Stimulated activated CD4-positive, alpha-beta T cell treated with anti-CD3 and anti-CD28 coated beads, Interleukin-4, amount 100 ng/mL, for 24 hours (primary cell): ENCODE data around the gene CAMTA1.

Experiments
- DNase-seq: peaks from one replicate; pipeline ENCODE4 v3.0.0-alpha.2; 2020

Gene CAMTA1

DNA sequence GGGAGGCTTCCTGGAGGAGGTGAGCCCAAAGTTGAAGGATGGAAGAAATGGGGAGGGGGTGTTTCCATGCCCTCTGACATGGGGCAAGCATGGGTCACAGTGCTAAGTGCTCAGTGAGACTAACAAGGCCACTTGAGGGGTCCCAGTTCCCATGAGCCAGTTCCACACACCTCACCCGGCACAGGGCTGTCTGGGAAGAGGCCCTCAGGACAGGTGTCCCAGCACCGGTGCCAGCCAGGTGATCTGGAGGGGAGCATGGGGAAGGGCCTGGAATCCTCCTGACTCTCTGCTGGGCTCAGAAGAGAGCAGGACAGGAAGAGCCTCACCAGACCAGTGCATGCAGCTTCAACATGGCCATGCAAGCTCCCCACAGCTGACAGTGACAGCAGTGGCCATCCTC lies 691.1 kb downstream of the CAMTA1 start:
- DNase-seq = no peak

DNA sequence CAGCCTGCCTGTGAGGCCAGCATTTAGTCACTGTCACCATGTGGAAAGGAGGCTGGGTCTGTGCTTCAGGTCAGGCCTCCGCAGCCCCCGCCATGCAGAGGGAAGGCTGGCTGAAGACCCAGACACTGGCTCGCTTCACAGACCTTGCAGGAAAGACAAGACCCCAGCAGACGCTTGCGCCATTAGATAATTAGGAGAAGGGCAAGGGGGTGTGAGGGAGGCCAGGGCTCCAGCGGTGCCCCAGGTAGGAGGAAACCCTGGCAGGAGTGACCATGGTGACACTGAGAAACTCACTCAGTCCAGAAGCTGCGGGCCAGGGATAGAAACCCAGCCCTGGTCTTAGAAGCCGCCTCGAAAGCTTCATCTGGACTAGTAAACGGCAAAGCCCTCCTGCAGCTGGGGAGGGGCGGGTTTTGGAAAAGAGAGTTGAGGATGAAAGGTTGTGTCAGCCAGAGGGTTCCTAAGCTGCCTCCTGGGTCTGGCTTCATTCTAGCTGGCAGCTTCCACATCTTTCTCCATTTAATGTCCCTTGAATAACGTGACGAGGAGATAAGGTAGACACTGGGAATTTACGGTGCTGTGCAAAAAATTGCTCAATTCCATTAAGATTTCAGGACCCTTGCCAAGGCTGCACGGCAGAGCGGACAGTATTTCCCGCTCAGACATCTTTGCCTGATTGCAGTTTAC lies 691.8 kb downstream of the CAMTA1 start:
- DNase-seq = no peak

DNA sequence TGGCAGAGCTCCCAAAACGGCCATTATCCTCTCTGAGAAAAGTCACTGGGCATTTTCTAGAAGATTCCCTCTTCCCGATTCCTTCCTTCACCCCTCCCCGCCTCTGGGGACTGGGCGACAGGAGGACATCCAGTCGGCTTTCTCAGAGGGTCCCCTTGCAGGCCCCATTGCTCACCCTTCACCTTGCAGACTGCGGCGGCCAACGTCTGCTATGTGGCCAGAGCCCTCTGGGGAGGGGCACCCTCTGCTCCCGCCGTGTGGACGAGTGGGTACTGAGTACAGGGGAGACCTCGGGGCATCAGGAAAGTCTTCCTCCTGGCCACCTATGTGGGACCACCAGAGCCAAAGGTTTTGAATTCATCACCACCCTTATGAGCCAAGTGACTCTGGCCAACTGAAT lies 692.3 kb downstream of the CAMTA1 start:
- DNase-seq = no peak

DNA sequence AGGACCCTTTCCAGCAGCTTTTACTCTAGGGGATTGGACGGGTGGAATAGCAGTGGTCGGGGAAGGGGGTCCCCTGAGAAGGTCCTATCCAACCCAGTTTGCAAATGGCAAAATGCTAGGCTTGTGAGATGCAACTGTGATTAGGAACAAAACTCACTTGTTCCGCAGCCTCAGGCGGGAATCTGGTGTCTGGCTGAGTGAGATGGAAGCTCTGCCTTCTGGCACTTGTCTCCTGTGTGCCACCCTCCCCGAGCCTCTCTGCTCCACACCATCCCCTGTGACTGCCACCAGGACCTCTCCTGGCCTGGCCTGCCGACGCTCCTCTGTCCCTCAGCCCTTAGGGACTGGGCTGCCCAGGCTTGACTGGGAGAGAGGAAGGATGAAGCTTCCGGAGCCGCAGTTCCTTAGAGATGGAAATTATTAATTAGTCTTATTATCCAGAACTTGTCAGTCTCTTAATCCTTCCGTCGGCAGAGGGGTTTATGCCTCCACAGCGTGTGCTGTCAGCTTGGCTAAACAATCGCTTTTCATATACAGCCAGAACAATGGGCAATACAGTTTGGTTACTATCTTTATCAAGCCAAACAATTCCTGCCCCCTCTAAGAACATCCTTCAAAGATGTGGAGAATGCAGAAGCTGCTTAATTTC lies 693.0 kb downstream of the CAMTA1 start:
- DNase-seq = no peak

DNA sequence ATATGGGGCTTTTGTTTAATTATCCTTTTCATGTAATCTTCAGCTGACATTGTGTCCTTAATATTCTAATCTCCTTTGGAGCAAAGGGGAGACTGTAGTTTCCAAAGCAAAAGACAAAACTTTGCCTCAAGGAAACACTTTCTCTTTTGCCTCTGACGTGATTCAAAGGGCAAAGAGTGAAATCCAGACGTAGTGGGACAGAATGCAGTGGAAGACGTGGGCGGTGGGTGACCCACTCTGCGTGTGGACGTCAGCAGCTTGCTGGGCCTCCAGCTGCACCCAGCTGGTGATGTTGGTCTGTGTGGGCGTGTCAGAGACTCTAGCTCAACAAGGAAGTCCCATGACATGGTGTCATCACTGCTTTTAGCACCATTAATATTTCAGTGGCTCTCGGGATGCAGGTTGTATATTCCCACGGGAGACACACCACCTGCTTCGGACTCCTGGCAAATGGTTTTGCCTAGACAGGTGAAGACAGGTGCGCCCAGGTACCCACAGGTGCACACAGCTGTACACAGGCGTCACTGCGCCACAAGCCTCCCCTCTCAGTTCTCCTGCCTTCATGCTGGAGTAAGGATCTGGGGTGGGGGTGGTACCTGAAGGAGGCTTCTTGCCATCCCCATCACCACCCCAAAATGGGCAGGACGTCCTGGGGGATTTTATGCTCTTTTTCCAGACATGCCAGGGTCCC lies 693.7 kb downstream of the CAMTA1 start:
- no peak for DNase-seq

DNA sequence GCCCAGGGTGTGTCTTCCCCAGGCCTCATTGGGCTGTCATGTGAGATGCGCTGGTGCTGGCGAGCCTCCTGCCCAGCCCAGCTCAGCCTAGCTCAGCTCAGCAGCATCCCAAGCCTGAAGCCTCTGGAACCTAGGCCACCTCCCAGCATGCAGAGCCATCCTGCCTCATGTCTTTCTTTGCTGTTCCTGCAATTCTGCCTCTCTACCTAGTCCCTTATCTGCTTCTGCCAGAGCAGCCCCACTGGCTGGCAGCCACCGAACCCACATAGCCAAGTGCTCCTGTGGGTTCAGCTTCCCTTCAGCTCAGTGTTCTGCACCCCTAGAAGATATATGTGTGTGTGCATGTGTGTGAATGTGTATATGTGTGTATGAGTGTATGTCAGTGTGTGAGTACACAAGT lies 694.3 kb downstream of the CAMTA1 start:
- DNase-seq = no peak

DNA sequence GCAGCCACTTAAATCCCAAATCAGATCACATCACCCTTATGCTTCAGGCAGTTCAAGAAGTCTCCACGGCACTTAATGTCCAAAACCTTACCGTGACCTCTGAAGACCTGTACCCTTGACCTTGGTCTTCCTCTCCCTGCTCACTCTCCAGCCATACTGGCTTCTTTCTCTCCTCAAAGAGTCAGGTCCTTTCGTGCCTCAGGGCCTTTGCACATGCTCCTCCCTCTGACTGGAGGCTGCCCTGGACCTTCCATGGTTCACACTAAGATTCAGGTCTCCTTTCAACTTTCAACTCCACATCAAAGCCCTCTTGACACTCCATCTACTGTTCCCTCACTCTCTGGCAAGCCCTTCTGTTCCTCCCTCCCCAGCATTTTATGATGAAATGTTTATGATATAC lies 695.9 kb downstream of the CAMTA1 start:
- no peak for DNase-seq

DNA sequence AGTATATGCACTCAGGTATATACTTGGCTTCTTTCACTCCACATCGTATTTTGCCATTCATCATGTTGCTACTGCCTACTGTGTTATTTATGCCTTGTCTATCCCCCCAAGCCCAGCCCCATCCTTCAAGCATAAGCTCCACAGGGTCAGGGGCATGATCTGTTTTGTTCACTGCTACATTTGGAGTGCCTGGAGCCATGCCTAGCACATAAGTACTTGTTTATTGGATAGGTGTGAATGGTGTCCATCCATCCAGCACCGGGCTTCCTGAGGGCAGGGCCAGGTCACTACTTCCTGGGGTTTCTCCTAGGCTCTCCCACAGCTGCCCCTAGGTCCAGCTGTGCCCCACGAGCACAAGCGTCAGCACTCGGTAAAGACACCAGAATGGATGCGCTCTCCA lies 696.8 kb downstream of the CAMTA1 start:
- DNase-seq = no peak

DNA sequence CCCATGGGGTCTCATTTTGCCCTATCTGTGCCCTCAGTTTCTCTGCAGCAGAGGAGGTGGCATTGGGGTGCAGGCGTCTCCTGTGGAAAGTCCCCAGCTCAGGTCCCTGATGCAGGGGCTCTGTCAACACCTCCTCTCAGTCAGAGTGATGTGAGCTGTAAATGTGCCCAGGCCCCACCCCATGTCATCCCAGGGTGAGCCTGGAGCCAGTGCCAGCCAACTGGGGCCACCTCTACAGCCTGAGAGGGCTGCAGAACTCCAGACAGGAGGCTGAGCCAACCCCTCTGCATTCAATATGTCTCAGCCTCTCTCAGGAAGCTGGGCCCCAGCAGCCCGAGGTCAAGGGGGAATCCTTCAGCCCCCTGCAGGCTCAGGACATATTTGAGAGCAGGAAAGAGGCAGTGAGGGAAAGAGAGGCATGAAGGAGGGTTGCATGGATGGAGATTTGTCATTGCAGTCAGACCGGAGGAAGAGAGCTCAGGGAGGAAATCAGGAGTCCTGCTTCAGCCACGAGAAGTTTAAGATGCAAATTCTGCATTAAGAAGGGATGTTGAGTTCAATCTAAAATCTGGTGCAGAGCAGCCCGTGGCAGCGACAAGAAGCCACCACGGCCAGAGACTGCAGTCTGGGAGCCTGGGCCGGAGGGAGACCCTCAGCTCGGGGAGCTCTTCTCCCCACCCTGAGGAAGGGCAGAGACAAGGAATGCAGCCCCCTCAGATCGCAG lies 697.7 kb downstream of the CAMTA1 start:
- DNase-seq = no peak

DNA sequence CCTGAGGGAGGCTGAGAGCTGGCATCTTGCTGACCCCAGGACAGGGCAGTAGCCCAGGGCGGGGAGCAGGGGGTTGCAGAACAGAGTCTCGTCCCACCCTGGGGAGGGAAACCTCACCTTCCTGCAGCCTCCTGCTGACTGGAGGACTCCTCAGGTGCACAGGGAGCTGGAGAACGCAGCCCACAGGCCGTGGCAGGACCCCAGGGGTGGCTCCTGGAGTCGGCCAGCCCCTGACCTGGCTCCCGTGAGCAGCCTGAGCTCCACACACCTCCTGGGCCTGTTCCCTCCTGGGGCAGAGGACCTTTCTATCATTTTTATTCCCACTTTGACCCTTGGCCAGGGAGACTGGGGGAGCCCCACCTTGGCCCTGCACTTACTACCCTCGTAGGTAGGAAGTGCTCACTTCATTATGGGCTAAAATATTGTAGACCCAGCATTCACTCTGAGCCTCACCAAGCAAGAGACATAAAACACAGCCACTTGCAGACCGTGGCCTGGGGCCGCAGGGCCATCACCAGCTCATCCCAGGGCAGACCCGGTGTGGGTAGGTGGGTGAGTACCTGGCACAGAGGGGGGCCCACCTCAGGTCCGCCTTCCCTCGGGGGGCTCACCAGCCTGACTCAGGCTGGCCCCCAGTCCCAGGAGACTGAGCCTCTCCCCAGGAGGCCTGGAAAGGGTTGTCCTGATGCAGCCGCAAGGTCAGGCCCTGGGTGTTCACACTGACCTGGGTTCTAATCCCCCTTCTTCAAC lies 698.6 kb downstream of the CAMTA1 start:
- no peak for DNase-seq

DNA sequence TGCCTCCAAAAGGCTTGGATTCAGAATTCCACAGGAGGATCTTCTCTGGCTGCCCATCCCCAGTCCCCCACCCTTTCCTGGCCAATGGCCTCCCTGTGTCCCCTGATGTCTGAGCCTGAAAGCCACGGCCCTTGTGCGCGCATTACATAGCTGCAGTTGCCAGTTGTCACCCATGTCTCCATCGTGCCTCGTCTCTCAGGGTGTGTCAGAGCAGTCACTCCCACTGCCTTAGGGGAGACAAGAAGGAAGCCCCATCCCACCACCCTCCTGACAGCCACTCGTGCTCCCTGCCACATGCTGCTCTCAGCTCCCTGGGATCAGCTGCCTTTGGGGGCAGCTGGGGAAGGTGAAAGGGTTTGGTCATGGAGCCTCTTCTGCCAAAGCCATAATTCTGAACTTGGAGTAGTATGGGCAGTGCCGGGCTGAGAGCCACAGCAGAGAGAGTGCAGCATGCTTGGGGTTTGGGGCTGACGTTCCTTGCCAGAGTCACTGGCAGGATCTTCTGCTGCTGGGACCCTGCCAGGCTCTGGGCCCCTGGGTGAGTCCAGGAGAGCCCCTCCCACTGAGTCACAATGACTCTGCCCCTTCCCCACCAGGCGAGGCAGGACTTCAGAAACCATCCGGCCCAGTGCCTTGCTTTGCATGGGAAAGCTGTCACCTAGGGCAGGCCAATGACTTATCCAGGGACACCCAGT lies 700.0 kb downstream of the CAMTA1 start:
- no peak for DNase-seq

DNA sequence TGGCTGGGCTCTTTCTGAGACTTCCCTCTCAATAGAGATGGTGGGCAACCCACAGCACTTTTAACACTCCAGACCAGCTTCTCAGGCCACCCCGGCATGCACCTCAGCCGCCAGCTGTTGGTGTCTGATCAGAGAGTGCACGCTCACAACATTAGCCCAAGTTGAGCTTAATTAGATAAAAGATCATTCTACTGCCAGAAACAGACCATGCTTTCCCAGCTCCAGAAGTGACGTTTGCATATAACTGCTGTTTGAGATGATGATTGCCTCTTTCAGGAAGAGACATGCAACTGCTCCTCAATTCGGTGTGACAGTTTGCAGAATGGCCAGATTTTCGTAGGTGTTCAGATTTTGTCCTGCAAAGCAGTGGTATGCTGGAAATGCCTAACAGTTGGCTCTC lies 700.6 kb downstream of the CAMTA1 start:
- no peak for DNase-seq

DNA sequence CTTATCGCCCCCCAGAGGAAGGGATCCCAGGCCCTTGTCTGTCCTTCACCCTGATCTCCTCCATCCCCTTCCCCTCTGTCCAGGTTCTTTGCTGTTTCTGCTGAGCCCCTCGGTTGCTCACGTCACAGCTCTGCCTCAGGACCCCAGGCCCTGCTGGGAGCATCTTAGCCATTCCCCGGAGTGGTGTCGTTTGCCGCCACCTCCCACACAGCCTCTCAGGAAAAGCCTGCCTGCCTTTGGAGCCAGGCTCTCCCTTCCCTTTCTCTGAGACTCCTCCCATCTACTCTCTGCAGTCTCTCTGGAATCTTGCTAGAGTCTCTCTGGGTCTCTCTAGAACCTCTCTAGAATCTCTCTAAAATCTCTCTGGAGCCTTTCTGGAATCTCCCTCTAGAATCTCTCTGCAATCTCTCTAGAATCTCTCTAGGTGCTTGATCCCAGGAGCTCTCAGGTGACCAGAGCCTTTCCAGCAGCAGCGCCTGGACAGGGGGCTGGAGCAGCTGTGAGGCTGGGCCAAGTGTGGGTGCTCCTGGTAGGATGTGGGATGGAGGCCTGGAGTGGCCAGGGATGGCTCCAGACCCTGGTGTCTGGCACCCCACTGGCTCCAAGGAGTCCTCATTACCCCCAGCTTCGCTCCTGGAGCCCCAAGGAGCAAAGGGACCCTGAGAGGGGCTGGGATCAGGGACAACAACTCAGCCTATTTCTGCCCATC lies 702.7 kb downstream of the CAMTA1 start:
- no peak for DNase-seq

DNA sequence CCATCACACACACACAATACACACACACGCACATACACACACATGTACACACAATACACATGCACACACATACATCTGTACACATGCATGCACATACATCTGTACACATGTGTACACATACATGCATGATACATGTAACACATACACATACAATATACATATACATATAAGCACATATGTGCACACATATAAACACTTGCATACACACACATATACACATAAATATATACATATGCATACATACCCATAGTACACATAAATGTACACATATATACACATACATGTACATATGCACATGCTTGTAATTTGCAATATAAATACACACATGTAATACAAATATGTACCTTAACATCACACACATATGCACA lies 703.2 kb downstream of the CAMTA1 start:
- DNase-seq = no peak

DNA sequence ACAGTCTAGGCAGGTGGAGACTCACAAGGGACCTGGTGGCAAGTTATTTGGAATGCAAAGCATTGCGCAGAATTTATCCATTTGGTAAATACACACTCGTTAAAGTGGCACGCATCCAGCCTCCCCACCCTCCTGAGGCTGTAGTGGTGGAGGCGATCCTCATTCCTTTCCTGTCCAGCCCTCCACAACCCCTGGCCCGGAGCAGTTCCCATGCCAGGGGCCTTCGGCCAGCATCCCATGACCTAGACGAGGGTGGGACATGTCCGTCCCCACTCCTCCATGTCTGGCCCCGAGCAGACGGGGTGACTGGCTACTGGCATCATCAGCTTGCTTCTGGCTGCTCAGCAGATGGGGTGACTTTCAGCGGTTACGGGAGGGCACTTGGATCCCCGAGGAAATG lies 704.3 kb downstream of the CAMTA1 start:
- DNase-seq = no peak

DNA sequence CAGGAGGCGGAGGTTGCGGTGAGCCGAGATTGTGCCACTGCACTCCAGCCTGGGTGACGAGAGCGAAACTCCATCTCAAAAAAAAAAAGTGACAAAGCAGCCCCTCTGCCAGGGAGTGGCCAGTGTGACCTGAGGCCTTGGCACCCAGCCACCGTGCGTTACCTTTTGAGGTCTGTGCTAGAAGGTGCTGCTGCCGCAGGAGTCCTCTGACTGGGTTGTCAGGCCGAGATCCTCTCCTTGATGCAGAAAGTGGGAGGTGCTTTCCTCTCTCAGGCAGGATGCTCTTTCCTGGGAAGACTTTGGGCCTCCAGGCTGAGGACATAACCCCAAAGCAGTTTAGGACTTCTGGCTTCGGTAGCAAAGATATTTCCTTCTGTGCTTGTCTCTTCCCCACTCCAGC lies 705.3 kb downstream of the CAMTA1 start:
- DNase-seq = no peak

DNA sequence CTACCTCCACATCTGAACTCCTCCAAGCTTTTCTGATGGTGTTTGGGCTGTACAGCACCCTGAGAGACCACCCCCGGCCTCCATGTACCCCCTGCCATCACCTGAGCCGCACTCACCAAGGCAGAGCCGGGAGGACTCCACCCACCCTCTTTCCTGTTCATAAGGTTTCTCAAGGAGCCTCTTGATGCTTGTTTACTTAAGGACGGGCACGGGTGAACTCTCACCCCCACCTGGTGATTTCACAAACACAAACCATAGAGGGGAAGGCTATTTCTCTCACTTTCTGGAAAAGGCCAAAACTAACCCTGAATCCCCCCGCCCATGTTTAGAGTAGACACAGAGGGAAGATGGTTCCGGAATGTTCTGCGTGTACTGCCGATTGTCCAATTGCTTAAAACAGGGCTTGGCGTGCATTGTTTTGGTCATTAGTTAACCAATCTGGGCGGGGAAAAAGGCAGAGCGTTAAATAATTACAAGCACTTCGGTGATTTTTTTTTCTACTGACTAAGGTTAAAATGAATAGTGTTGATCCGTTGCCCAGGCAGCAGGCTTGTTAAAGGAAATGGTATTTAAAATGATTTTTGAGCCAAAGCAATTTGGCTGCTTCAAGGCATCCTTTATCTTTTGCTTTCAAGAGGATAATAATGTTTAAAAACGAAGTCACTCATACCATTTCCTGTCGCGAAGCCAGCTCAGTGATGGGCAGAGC lies 706.0 kb downstream of the CAMTA1 start:
- no peak for DNase-seq

DNA sequence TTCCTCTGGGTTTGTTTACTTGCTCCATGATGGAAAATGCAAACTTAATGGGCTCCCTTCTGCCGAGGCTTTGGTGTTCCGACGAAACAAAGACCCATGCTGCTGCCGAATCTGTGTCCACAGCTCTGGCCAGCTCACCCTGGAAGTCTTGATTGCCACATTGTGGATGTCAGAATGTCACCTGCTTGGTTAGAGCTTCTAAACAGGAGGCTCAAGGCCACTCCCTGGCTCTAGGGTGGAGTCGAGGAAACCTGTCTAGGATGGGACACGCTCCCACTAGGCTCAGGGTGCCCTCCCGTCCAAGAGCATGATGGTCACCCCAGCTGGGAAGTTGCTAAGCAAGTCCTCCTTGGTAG lies 706.5 kb downstream of the CAMTA1 start:
- DNase-seq = no peak

DNA sequence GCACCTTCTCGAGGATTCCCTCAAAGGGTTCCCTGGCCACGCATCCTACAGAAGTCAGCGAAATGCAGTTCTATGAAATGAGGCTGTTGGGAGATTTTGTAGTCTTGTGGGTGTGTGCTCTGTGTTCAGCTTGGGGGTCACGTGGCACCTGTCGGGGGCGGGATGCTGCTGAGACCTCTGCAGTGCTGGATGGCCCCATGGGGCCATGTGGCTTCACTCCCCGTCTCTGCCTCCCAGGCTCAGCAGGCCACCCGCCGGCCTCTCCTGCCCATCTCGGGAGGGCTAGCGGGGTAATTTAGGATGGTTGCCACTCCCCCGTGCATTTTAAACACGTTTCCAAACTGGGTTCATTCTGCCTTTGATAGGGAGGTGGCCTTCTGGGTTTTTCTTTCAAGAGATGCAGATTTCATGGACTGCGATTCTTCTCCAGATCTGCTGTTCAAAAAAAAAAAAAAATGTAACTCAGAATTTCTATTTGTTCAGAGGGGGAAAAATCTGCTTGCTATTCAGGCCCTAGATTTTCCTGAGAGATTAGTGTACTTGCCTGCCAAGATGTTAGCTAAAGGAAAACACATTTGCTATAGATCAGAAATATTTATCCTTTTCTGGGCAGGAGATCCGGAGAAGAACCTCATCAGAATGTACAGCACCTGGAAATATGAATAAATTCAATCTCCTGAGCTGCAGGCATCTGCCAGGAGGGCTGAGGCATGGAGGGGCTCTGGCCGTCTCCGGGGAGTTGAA lies 708.6 kb downstream of the CAMTA1 start:
- DNase-seq = no peak

DNA sequence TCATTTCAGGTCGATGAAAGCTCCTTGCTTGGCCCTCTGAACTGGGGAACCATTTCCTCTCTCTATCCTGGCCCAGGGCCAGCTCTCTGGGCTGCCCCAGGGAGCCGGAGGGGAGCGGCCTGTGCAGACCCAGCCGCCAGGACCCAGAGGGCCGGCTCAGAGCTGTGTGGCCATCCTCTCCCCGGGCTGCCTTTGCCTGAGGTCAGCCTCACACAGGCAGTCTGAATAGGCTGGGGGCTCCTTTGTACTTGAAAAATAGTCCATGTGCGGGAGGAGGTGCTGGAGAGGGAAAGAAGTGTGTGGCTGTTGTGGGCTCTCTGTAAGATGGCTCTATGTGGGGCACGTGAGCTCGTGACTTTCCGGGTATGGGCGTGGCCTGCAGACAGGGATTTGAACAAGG lies 710.7 kb downstream of the CAMTA1 start:
- no peak for DNase-seq
